ENCODE measurements around the gene SLC26A2.

The SLC26A2 gene

GRCh38 chr5:150001660-150002486 lies 41.3 kb downstream of the SLC26A2 start:
- H3K27ac ChIP-seq = no peak overlapping the region

GRCh38 chr5:150006318-150006717 lies 45.8 kb downstream of the SLC26A2 start:
- H3K9me3 ChIP-seq (ENCODE audit: severe bottlenecking) = no peaks in the 10 kb centered on the region
- H3K4me3 ChIP-seq (ENCODE audit: low read depth, low read length) = no peak overlapping the region
- TF ChIP-seq CTCF (IDR thresholded peaks at IDR 0.05; ENCODE audit: low read depth, low read length) = no peak
- no peaks in the 10 kb centered on the region for H3K27me3 ChIP-seq (ENCODE audit: insufficient read depth, low read depth, severe bottlenecking)
- H3K36me3 ChIP-seq = peaks cover 78% of the 10 kb centered on the region
- no peak overlapping the region for H3K27ac ChIP-seq
- DNase-seq = peak; percentile 58

More at GRCh38 chr5:150001660-150002486, 41.3 kb downstream of the SLC26A2 start:
- peak overlapping the region; percentile 52 for H3K4me3 ChIP-seq (ENCODE audit: low read depth, low read length)
- peak; percentile 54 for TF ChIP-seq CTCF (IDR thresholded peaks at IDR 0.05; ENCODE audit: low read depth, low read length)
- DNase-seq = peak; percentile 63
- H3K27me3 ChIP-seq (ENCODE audit: insufficient read depth, low read depth, severe bottlenecking) = no peaks in the 10 kb centered on the region
- peaks cover 36% of the 10 kb centered on the region for H3K36me3 ChIP-seq
- H3K9me3 ChIP-seq (ENCODE audit: severe bottlenecking) = no peaks in the 10 kb centered on the region

DNA sequence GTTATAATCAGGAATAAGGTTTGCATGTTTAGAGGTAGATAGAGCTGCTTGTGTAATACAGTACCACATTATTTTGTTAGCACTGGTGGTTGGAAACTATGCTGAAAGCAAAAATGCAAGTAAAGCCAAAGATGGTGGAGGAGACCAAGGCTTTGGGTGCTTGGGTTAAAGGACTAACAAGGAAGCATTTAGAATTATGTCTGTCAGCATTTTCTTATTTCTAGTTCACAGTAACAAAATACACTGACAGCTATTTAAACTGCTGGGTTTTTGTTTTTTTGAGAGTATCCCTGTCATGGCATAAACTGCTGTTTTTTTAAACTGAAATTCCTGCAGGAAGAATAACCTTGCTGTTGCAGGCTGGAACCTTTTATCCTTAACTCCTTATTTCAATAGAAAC lies 46.5 kb downstream of the SLC26A2 start:
- Histone ChIP-seq H3K27ac (no peak overlapping the region), H3K36me3 (peaks cover 80% of the 10 kb centered on the region), H3K9me3 (ENCODE audit: severe bottlenecking) (no peaks in the 10 kb centered on the region), H3K27me3 (ENCODE audit: insufficient read depth, low read depth, severe bottlenecking) (no peaks in the 10 kb centered on the region), H3K4me3 (ENCODE audit: low read depth, low read length) (no peak overlapping the region)
- DNase-seq = no peak
- no peak for TF ChIP-seq CTCF (IDR thresholded peaks at IDR 0.05; ENCODE audit: low read depth, low read length)

GRCh38 chr5:150009671-150010387 lies 49.3 kb downstream of the SLC26A2 start:
- H3K9me3 ChIP-seq (ENCODE audit: severe bottlenecking) = no peaks in the 10 kb centered on the region
- DNase-seq = no peak
- H3K27me3 ChIP-seq (ENCODE audit: insufficient read depth, low read depth, severe bottlenecking) = no peaks in the 10 kb centered on the region
- TF ChIP-seq CTCF (IDR thresholded peaks at IDR 0.05; ENCODE audit: low read depth, low read length) = no peak
- no peak overlapping the region for H3K27ac ChIP-seq
- H3K4me3 ChIP-seq (ENCODE audit: low read depth, low read length) = no peak overlapping the region
- H3K36me3 ChIP-seq = peaks cover 91% of the 10 kb centered on the region

GRCh38 chr5:150013931-150014330 lies 53.4 kb downstream of the SLC26A2 start:
- no peak for DNase-seq
- peaks cover 85% of the 10 kb centered on the region for H3K36me3 ChIP-seq
- H3K9me3 ChIP-seq (ENCODE audit: severe bottlenecking) = no peaks in the 10 kb centered on the region
- no peaks in the 10 kb centered on the region for H3K27me3 ChIP-seq (ENCODE audit: insufficient read depth, low read depth, severe bottlenecking)
- no peak for TF ChIP-seq CTCF (IDR thresholded peaks at IDR 0.05; ENCODE audit: low read depth, low read length)
- no peak overlapping the region for H3K4me3 ChIP-seq (ENCODE audit: low read depth, low read length)
- no peak overlapping the region for H3K27ac ChIP-seq

Measured in WERI-Rb-1 (cell line).